ENCODE measurements around the gene C10orf67.

C10orf67 gene

DNA sequence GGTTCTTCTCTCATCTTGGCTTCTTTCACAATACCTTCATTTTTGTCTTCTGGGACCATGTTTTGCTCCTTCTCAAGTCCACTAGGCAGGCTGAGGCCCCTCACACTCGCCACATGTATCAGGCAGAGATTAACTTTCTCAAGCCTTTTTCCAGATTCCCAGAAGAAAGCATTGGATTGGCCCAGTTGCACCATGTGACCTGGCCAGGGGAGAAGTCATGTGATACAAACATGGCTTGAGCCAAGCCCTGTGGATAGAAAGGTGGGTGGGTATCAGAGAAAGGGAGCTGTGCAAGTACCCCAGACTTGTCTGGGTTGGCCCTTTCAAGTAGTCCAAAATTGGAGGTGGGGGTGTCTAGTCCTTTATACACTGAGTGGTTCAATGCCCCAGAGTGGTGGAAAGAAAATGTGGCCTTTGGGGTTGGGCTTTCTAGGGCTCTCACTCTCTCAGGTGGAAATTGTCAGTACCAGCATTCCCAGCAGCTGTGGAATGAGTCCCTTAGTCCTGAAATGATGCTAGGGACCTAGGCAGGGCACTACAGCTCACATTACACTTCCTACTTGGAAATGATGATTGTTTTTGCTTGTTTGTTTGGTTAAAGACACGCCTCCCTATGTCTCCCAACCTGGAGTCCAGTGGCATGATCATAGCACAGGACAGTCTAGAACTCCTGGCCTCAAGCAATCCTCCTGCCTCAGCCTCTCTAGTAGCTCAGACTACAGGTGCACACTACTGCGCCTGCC is 36.9 kb upstream of the C10orf67 start:
- DNase-seq (ENCODE audit: low read depth), result no peak
- no peak overlapping the region for H3K4me3 ChIP-seq (ENCODE audit: low read length)
- TF ChIP-seq, protein P1, sequence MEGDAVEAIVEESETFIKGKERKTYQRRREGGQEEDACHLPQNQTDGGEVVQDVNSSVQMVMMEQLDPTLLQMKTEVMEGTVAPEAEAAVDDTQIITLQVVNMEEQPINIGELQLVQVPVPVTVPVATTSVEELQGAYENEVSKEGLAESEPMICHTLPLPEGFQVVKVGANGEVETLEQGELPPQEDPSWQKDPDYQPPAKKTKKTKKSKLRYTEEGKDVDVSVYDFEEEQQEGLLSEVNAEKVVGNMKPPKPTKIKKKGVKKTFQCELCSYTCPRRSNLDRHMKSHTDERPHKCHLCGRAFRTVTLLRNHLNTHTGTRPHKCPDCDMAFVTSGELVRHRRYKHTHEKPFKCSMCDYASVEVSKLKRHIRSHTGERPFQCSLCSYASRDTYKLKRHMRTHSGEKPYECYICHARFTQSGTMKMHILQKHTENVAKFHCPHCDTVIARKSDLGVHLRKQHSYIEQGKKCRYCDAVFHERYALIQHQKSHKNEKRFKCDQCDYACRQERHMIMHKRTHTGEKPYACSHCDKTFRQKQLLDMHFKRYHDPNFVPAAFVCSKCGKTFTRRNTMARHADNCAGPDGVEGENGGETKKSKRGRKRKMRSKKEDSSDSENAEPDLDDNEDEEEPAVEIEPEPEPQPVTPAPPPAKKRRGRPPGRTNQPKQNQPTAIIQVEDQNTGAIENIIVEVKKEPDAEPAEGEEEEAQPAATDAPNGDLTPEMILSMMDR (conservative IDR thresholded peaks at IDR 0.05; ENCODE audit: low read length), result no peak

GRCh38 chr10:23379686-23380085 is 35.1 kb upstream of the C10orf67 start:
- no peak overlapping the region for H3K4me3 ChIP-seq (ENCODE audit: low read length)
- DNase-seq (ENCODE audit: low read depth), result no peak
- TF ChIP-seq, protein P1 (conservative IDR thresholded peaks at IDR 0.05; ENCODE audit: low read length), result no peak

- TF ChIP-seq, protein P1 (conservative IDR thresholded peaks at IDR 0.05; ENCODE audit: low read length), result no peak
- no peak for DNase-seq (ENCODE audit: low read depth)
These were observed 31.6 kb upstream of the C10orf67 start for GRCh38 chr10:23376229-23376655.

GRCh38 chr10:23375366-23375765 is 30.8 kb upstream of the C10orf67 start:
- TF ChIP-seq, protein P1 (conservative IDR thresholded peaks at IDR 0.05; ENCODE audit: low read length), result no peak

More at GRCh38 chr10:23376229-23376655, 31.6 kb upstream of the C10orf67 start:
- no peak overlapping the region for H3K4me3 ChIP-seq (ENCODE audit: low read length)

GRCh38 chr10:23373156-23373555 is 28.6 kb upstream of the C10orf67 start:
- no peak overlapping the region for H3K4me3 ChIP-seq (ENCODE audit: low read length)
- no peak for DNase-seq (ENCODE audit: low read depth)
- TF ChIP-seq, protein P1 (conservative IDR thresholded peaks at IDR 0.05; ENCODE audit: low read length), result no peak

More at GRCh38 chr10:23375366-23375765, 30.8 kb upstream of the C10orf67 start:
- no peak overlapping the region for H3K4me3 ChIP-seq (ENCODE audit: low read length)
- DNase-seq (ENCODE audit: low read depth), result no peak

DNA sequence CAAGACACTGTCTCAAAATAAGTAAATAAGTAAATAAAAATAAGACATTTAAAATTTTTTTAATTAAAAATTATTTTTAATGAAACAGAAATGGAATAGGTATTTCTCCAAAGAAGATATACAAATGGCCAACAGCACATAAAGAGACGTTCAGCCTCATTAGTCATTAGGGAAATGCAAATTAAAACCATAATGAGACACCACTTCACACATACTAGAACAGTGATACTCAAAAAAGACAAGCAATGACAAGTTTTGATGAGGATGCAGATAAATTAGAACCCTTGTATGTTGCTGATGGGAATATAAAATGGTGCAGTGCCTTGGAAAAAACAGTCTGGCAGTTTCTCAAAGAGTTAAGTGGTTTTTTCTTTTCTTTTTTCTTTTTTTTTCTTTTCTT is 26.5 kb upstream of the C10orf67 start:
- TF ChIP-seq, protein P1 (conservative IDR thresholded peaks at IDR 0.05; ENCODE audit: low read length), result no peak
- no peak for DNase-seq (ENCODE audit: low read depth)
- no peak overlapping the region for H3K4me3 ChIP-seq (ENCODE audit: low read length)

- TF ChIP-seq, protein P1 (conservative IDR thresholded peaks at IDR 0.05; ENCODE audit: low read length), result no peak
- no peak for DNase-seq (ENCODE audit: low read depth)
These were observed 25.5 kb upstream of the C10orf67 start for GRCh38 chr10:23370106-23370505.

More at GRCh38 chr10:23370106-23370505, 25.5 kb upstream of the C10orf67 start:
- no peak overlapping the region for H3K4me3 ChIP-seq (ENCODE audit: low read length)
